ENCODE results near the gene EVI5L.

DNA sequence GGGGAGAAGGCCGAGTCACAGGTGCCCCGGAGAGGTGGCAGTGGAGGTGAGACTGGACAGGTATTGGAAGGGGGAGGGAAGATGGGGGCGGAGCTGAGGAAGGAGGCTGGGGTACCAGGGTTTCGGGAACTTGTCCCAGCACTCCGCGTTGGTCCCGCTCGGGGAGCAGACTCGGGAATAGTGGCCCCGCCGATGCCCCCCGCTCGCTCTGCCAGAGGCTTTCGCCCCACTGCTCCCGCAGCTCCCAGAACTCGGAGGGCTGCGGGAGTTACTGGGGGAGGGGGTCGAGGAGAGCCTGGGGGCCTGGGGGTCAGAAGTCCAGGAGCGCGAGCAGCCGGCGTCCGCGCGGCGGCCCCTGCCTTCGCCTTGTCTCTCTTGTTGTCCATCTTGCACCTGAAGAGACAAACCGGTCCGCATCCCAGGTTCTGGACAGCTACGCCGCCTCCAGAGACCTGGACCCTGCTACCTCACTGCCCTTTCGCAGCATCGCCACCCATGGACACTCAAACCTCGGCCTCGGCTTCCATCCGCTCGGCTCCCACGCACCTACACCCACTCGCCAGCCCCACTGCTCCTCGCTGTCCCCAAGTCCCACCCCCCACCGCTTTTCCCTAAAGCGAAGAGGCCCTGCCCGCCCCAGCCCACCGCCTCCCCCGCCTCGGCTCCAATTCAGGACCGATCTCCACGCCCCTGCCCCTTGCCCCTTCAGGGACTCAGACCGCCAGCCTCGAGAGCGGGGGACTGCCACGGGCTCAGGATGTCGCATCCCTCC, 43.5 kb downstream of the EVI5L start:
- TF ChIP-seq CTCF (conservative IDR thresholded peaks at IDR 0.05 in 1 of 2, IDR thresholded peaks at IDR 0.05 in 1 of 2; ENCODE audit: low read depth in 1 of 2, low read length in 2 of 2) = no peak
- peak; percentile 93 for TF ChIP-seq EZH2 (IDR thresholded peaks at IDR 0.05; ENCODE audit: low read length, missing control alignments)
